SU-DHL-6 (cell line): Measurements from ENCODE around the gene L3MBTL4.

Experiments used
- H2AFZ ChIP-seq: fragments of 200-600 bp; sonication (generic); 2 replicates; pipeline ENCODE4 v1.6.1; 2014; ENCODE audit warnings: low read depth, mild to moderate bottlenecking, moderate library complexity, mixed read lengths, antibody characterized with exemption, low read length; ENCODE audit not compliant: severe bottlenecking
- H3F3A ChIP-seq: fragments of 200-600 bp; shearing (Covaris generic); 2 replicates; pipeline ENCODE4 v1.6.0; 2016; ENCODE audit warnings: antibody characterized with exemption, mild to moderate bottlenecking; ENCODE audit not compliant: insufficient read depth
- H3K27ac ChIP-seq: fragments of 200-600 bp; sonication (generic); 2 replicates; pipeline ENCODE4 v1.5.1; 2016; ENCODE audit warnings: low read depth, mild to moderate bottlenecking, low read length, moderate library complexity, mixed read lengths
- H3K27me3 ChIP-seq: fragments of 200-600 bp; sonication (generic), shearing (Covaris generic); 2 replicates; pipeline ENCODE4 v1.6.0; 2014; ENCODE audit warnings: mild to moderate bottlenecking, low read length
- H3K36me3 ChIP-seq: fragments of 200-600 bp; sonication (generic); 2 replicates; pipeline ENCODE4 v1.6.1; 2014; ENCODE audit warnings: mild to moderate bottlenecking, low read length, mixed read lengths
- H3K4me2 ChIP-seq: fragments of 300-600, 200-600 bp; shearing (Covaris generic), sonication (generic); 2 replicates; pipeline ENCODE4 v1.6.0; 2014; ENCODE audit warnings: low read length, low read depth, mild to moderate bottlenecking; ENCODE audit not compliant: poor library complexity, severe bottlenecking
- H3K4me3 ChIP-seq: fragments of 200-600 bp; sonication (generic); 2 replicates; pipeline ENCODE4 v1.5.1; 2014; ENCODE audit warnings: antibody characterized with exemption, low read length, mild to moderate bottlenecking, mixed read lengths; ENCODE audit not compliant: insufficient read depth, poor library complexity, severe bottlenecking
- H3K79me2 ChIP-seq: fragments of 200-600 bp; sonication (generic); 2 replicates; pipeline ENCODE4 v1.6.1; 2014; ENCODE audit warnings: mild to moderate bottlenecking, low read length, moderate library complexity; ENCODE audit not compliant: insufficient read depth
- H3K9ac ChIP-seq: fragments of 200-600 bp; sonication (generic); 2 replicates; pipeline ENCODE4 v1.7.0; 2014; ENCODE audit warnings: mild to moderate bottlenecking, low read length
- H3K9me2 ChIP-seq: fragments of 200-600 bp; sonication (generic); replicated peaks from 2 replicates; pipeline ENCODE4 v1.6.1; 2014; ENCODE audit warnings: low read length; ENCODE audit not compliant: insufficient read depth
- H3K9me3 ChIP-seq: fragments of 200-600 bp; sonication (generic); 2 replicates; pipeline ENCODE4 v1.6.1; 2014; ENCODE audit warnings: low read length, mixed read lengths; ENCODE audit not compliant: insufficient read depth
- H4K20me1 ChIP-seq: fragments of 200-600 bp; sonication (generic); 2 replicates; pipeline ENCODE4 v1.6.1; 2014; ENCODE audit warnings: low read depth, mild to moderate bottlenecking, antibody characterized with exemption, low read length, moderate library complexity, mixed read lengths
- CTCF ChIP-seq: fragments of 200-600 bp; sonication (generic); IDR thresholded peaks from one replicate; pipeline ENCODE4 v1.5.1; 2017; ENCODE audit warnings: antibody characterized with exemption, mild to moderate bottlenecking, low read length, moderate library complexity; ENCODE audit not compliant: insufficient read depth, poor library complexity, severe bottlenecking
- EZH2phosphoT487 ChIP-seq: fragments of 200-600 bp; sonication (generic), shearing (Covaris generic); conservative IDR thresholded peaks from 2 replicates; pipeline ENCODE4 v1.6.1; 2018; ENCODE audit warnings: mild to moderate bottlenecking, antibody characterized with exemption, low read length, moderate library complexity, mixed read lengths

The L3MBTL4 gene

GRCh38 chr18:5975111-5976002 lies 439.4 kb downstream of the L3MBTL4 start:
- TF ChIP-seq EZH2phosphoT487 (no peak), CTCF (no peak)
- Histone ChIP-seq H4K20me1 (no peaks in the 10 kb centered on the region), H3K4me2 (peak overlapping the region; percentile 44), H3K36me3 (no peaks in the 10 kb centered on the region), H3F3A (no peaks in the 10 kb centered on the region; the same call in 1 of the 2 replicates), H3K9ac (peak overlapping the region; percentile 27; the same call in 1 of the 2 replicates), H3K9me3 (no peaks in the 10 kb centered on the region), H2AFZ (peak overlapping the region; percentile 20), H3K9me2 (no peaks in the 10 kb centered on the region), H3K27me3 (no peaks in the 10 kb centered on the region), H3K27ac (peak overlapping the region; percentile 81), H3K79me2 (no peaks in the 10 kb centered on the region), H3K4me3 (no peak overlapping the region)

GRCh38 chr18:5974696-5975095 lies 440.0 kb downstream of the L3MBTL4 start:
- Histone ChIP-seq H3K4me2 (peak overlapping the region; percentile 44), H4K20me1 (no peaks in the 10 kb centered on the region), H3F3A (no peaks in the 10 kb centered on the region; the same call in 1 of the 2 replicates), H3K27me3 (no peaks in the 10 kb centered on the region), H3K36me3 (no peaks in the 10 kb centered on the region), H2AFZ (no peak overlapping the region), H3K9me2 (no peaks in the 10 kb centered on the region), H3K27ac (peak overlapping the region; percentile 81), H3K79me2 (no peaks in the 10 kb centered on the region), H3K9ac (no peak overlapping the region), H3K9me3 (no peaks in the 10 kb centered on the region), H3K4me3 (no peak overlapping the region)
- TF ChIP-seq CTCF = no peak
- TF ChIP-seq EZH2phosphoT487 = no peak

- Histone ChIP-seq H3K9me2 (no peaks in the 10 kb centered on the region), H3K79me2 (no peaks in the 10 kb centered on the region), H3K27ac (peak overlapping the region; percentile 81), H3F3A (no peaks in the 10 kb centered on the region; the same call in 1 of the 2 replicates), H3K4me3 (no peak overlapping the region), H3K9ac (no peak overlapping the region), H4K20me1 (no peaks in the 10 kb centered on the region), H3K36me3 (no peaks in the 10 kb centered on the region), H2AFZ (no peak overlapping the region), H3K27me3 (no peaks in the 10 kb centered on the region), H3K9me3 (no peaks in the 10 kb centered on the region), H3K4me2 (peak overlapping the region; percentile 43)
- TF ChIP-seq EZH2phosphoT487 (no peak), CTCF (no peak)
These were observed 441.6 kb downstream of the L3MBTL4 start for GRCh38 chr18:5973099-5973498.
